Activated CD4-positive, alpha-beta memory T cell treated with anti-CD3 and anti-CD28 coated beads for 36 hours (primary cell): ENCODE results near the gene TERF2IP. TPM values are rescaled to one million over a fixed set of nuclear protein-coding genes. Genes with fewer than 3 reads are reported as not detected.
A peak's percentile ranks its signal among the peaks of the same experiment; 100 is the strongest.

Experiments
- CTCF ChIA-PET: fragments of 350-600 bp; sonication (Branson Sonifier 250); formaldehyde crosslinking; loops from one replicate; lab custom pipeline; 2021; ENCODE audit warnings: antibody characterized with exemption, inconsistent platforms; lab: Charles Lee
- POLR2A ChIA-PET: fragments of 350-600 bp; sonication (Branson Sonifier 250); formaldehyde crosslinking; loops from one replicate; lab custom pipeline; 2021; ENCODE audit warnings: antibody characterized with exemption; lab: Charles Lee
- DNase-seq: peaks from one replicate; pipeline ENCODE4 v3.0.0-alpha.2; 2020
- H3K27ac Mint-ChIP-seq: one replicate; pipeline ENCODE4 v1.8.0; 2021; ENCODE audit warnings: mixed read lengths
- H3K27me3 Mint-ChIP-seq: one replicate; pipeline ENCODE4 v1.8.0; 2021; ENCODE audit warnings: mixed read lengths
- H3K36me3 Mint-ChIP-seq: one replicate; pipeline ENCODE4 v1.8.0; 2021; ENCODE audit warnings: mixed read lengths
- H3K4me1 Mint-ChIP-seq: one replicate; pipeline ENCODE4 v1.8.0; 2021; ENCODE audit warnings: low read depth, mixed read lengths
- H3K4me3 Mint-ChIP-seq: one replicate; pipeline ENCODE4 v1.8.0; 2021; ENCODE audit warnings: mild to moderate bottlenecking, mixed read lengths
- H3K9me3 Mint-ChIP-seq: one replicate; pipeline ENCODE4 v1.8.0; 2021; ENCODE audit warnings: mixed read lengths
- intact Hi-C: fragments of 100-400 bp; cut with micrococcal nuclease; formaldehyde crosslinking; loops from one replicate; pipeline ENCODE4 v1.15.1; 2023
- total RNA-seq, 2 experiments: library from RNA; stranded (reverse); gene quantifications; one replicate each; pipeline ENCODE4 v1.2.3, GENCODE V29; 2021

TERF2IP gene
- total RNA-seq, 2 experiments from 2014 or later: 80.3 to 85.1 TPM

DNA sequence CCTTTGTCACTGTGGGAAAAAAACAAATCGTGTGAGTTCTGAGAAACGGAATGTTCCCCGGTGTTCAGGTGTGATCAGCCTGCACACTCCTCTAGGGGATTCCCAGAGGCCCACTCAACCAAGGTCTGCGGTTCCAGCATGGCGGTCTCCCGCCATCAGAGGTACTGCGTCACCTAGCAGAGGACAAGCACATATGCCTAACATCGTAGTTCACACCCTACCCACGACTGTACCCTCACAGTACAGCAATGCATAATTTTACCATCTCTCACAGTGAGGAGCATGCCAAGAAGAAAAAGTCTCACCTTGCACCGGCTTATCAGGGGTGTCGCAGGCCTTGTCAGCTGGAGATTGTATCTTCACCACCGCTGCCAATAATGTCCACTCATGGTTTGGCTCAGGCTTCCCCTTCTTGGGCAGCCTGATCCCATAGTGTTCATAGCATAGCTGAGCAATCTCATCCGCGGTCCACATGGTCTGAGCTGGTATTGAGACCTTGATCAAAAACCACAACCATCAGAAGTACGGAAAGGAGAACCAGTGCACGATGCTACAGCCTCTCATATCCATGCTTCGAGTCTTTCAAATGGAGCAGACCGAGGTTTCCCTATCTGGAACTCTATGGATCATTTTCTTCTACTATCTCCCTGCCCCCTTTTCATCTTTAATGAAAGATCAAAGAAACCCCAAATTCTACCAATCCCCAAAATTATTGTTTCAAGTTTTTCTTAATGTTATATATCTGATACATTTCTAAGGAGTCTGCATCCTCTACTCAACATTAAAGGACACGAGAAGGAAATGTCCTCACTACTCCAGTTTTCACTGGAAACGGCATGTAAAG, 27.0 kb upstream of the TERF2IP start:
- H3K27me3 Mint-ChIP-seq: no peaks in the 10 kb centered on the region
- peaks cover 56% of the 10 kb centered on the region for H3K4me1 Mint-ChIP-seq
- H3K4me3 Mint-ChIP-seq: peak overlapping the region; percentile 96
- DNase-seq: peak; percentile 72
- intact Hi-C loops: loop anchor here (2.0 kb wide), 1 partner anchor 610 kb away; no protein-coding TSS in a partner anchor
- ChIA-PET CTCF (interaction anchor here (0.5 to 5.1 kb wide), 9 partner anchors 9 to 421 kb away, joined by 3 to 35 read pairs (median 5); partner anchors contain the start of genes KARS1, TERF2IP and TMEM231), POLR2A (interaction anchor here (1.2 to 3.7 kb wide), 3 partner anchors 29 to 187 kb away, joined by 4 to 83 read pairs (median 17); partner anchors contain the start of genes CFDP1, GABARAPL2, KARS1 and TERF2IP)
- no peaks in the 10 kb centered on the region for H3K9me3 Mint-ChIP-seq
- H3K27ac Mint-ChIP-seq: peak overlapping the region; percentile 78
- H3K36me3 Mint-ChIP-seq: peaks cover 42% of the 10 kb centered on the region

DNA sequence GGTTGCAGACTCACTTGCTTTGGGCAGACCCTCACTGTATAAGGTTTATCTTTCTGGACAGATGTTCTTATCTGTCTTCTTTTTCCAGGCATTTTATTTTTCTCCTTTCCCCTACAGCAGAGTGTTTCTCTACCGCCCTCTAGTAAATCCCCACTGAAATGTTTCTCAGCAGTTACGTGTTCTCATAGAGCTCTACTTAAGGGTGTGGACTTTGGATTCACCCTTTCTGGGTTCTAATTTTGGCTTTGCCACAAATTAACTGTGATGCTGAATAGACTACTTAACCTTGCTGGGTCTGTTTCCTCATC, 26.4 kb upstream of the TERF2IP start:
- peak overlapping the region; percentile 96 for H3K4me3 Mint-ChIP-seq
- intact Hi-C loops: loop anchor here (2.0 kb wide), 1 partner anchor 610 kb away; no protein-coding TSS in a partner anchor
- CTCF ChIA-PET: interaction anchor here (0.7 to 5.1 kb wide), 13 partner anchors 9 to 422 kb away, joined by 3 to 35 read pairs (median 5); partner anchors contain the start of genes GABARAPL2, KARS1, TERF2IP and TMEM231
- peak overlapping the region; percentile 78 for H3K27ac Mint-ChIP-seq
- DNase-seq: no peak
- peaks cover 50% of the 10 kb centered on the region for H3K4me1 Mint-ChIP-seq
- POLR2A ChIA-PET: interaction anchor here (1.1 to 3.7 kb wide), 5 partner anchors 8 to 187 kb away, joined by 3 to 83 read pairs (median 4); partner anchors contain the start of genes CFDP1, GABARAPL2, KARS1 and TERF2IP
- no peaks in the 10 kb centered on the region for H3K9me3 Mint-ChIP-seq
- H3K36me3 Mint-ChIP-seq: peaks cover 43% of the 10 kb centered on the region
- no peaks in the 10 kb centered on the region for H3K27me3 Mint-ChIP-seq

- DNase-seq: peak; percentile 99
- Mint-ChIP-seq H3K4me1 (peaks cover 52% of the 10 kb centered on the region), H3K36me3 (peaks cover 54% of the 10 kb centered on the region), H3K9me3 (no peaks in the 10 kb centered on the region), H3K27ac (peak within 1 kb of the TSS; percentile 97), H3K27me3 (no peaks in the 10 kb centered on the region), H3K4me3 (peak within 1 kb of the TSS; percentile 96)
- intact Hi-C loops: loop anchor here (1.0 kb wide), 8 partner anchors 11 to 190 kb away; partner anchors contain the start of genes CFDP1, GABARAPL2, KARS1 and TERF2IP
- ChIA-PET POLR2A (interaction anchor here (0.8 to 3.7 kb wide), 8 partner anchors 15 to 189 kb away, joined by 4 to 83 read pairs (median 6); partner anchors contain the start of genes GABARAPL2, KARS1 and TERF2IP), CTCF (interaction anchor here (0.5 to 5.1 kb wide), 10 partner anchors 7 to 189 kb away, joined by 3 to 35 read pairs (median 4); partner anchors contain the start of genes GABARAPL2, KARS1, TERF2IP and TMEM170A)
These were observed 24.6 kb upstream of the TERF2IP start, which contains the start of gene ADAT1 for GRCh38 chr16:75622761-75623605. Gene ADAT1 (minus strand): TSS chr16:75623281. CDS start chr16:75620799, 2,482 bp downstream.

GRCh38 chr16:75624921-75625334, 22.6 kb upstream of the TERF2IP start:
- Mint-ChIP-seq H3K9me3 (no peaks in the 10 kb centered on the region), H3K4me3 (no peak overlapping the region), H3K27me3 (no peaks in the 10 kb centered on the region), H3K36me3 (peaks cover 57% of the 10 kb centered on the region), H3K4me1 (peaks cover 58% of the 10 kb centered on the region), H3K27ac (peak overlapping the region; percentile 25)
- no peak for DNase-seq
- ChIA-PET POLR2A (no interaction called here), CTCF (no interaction called here)
- intact Hi-C loops: no loop called here

DNA sequence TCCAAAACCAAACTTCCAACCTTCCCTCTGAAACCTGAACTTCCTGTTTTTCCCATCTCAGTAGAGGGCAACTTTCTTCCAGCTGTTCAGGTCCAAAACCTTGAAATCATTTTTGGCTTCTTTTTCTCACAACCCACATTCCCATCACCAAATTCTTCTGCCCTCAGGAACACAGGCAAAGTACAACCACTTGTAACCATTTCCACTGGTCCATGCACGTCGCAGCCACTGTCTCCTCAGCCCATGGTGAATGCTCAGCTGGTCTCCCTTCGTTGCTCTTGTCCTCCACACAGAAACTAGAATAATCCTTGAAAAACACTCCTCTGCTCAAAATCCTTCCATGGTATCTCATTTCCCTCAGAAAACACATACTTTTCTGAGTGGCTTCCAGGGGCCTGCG, 20.8 kb upstream of the TERF2IP start:
- H3K4me1 Mint-ChIP-seq: peaks cover 39% of the 10 kb centered on the region
- H3K9me3 Mint-ChIP-seq: no peaks in the 10 kb centered on the region
- H3K27me3 Mint-ChIP-seq: no peaks in the 10 kb centered on the region
- ChIA-PET CTCF (interaction anchor here (0.8 kb wide), 1 partner anchor 18 kb away, joined by 3 read pairs; no protein-coding TSS in a partner anchor), POLR2A (interaction anchor here (2.5 kb wide), 1 partner anchor 21 kb away, joined by 8 read pairs; the partner anchor contains the start of genes KARS1 and TERF2IP)
- H3K27ac Mint-ChIP-seq: peak overlapping the region; percentile 73
- intact Hi-C loops: no loop called here
- DNase-seq: no peak
- H3K36me3 Mint-ChIP-seq: peaks cover 64% of the 10 kb centered on the region
- H3K4me3 Mint-ChIP-seq: no peak overlapping the region

GRCh38 chr16:75627851-75628250, 19.7 kb upstream of the TERF2IP start:
- ChIA-PET POLR2A (interaction anchor here (1.0 to 2.5 kb wide), 2 partner anchors 12 to 20 kb away, joined by 3 to 8 read pairs; partner anchors contain the start of genes KARS1 and TERF2IP), CTCF (no interaction called here)
- Mint-ChIP-seq H3K9me3 (no peaks in the 10 kb centered on the region), H3K4me3 (no peak overlapping the region), H3K27ac (peak overlapping the region; percentile 79), H3K36me3 (peaks cover 69% of the 10 kb centered on the region), H3K4me1 (peaks cover 32% of the 10 kb centered on the region), H3K27me3 (no peaks in the 10 kb centered on the region)
- intact Hi-C loops: no loop called here
- no peak for DNase-seq

DNA sequence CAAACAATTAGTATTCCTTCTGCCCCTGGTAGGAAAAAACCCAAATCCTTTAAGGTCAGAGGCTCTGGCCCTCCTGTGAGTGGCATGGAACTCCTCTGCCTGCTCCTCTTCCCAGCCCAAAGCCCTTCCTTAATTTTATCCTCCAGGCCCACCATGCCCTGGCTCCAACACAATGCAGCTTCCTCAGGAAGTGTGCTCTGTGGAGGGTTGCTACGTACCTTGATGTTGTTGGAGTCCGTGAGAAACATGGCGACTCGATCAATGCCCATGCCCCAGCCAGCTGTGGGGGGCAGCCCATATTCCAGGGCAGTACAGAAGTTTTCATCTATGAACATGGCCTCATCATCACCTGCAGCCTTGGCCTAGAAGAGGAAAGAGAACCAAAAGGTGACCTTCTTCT, 19.2 kb upstream of the TERF2IP start:
- H3K4me1 Mint-ChIP-seq: peaks cover 32% of the 10 kb centered on the region
- DNase-seq: no peak
- peaks cover 72% of the 10 kb centered on the region for H3K36me3 Mint-ChIP-seq
- no peaks in the 10 kb centered on the region for H3K27me3 Mint-ChIP-seq
- peak overlapping the region; percentile 79 for H3K27ac Mint-ChIP-seq
- ChIA-PET CTCF (no interaction called here), POLR2A (interaction anchor here (1.0 to 2.5 kb wide), 2 partner anchors 12 to 19 kb away, joined by 3 to 8 read pairs; partner anchors contain the start of genes KARS1 and TERF2IP)
- H3K4me3 Mint-ChIP-seq: no peak overlapping the region
- no peaks in the 10 kb centered on the region for H3K9me3 Mint-ChIP-seq
- intact Hi-C loops: no loop called here

- ChIA-PET CTCF (no interaction called here), POLR2A (no interaction called here)
- Mint-ChIP-seq H3K27ac (peak overlapping the region; percentile 59), H3K4me1 (peaks cover 32% of the 10 kb centered on the region), H3K27me3 (no peaks in the 10 kb centered on the region), H3K36me3 (peaks cover 79% of the 10 kb centered on the region), H3K9me3 (no peaks in the 10 kb centered on the region), H3K4me3 (no peak overlapping the region)
- DNase-seq: no peak
- intact Hi-C loops: no loop called here
These were observed 18.4 kb upstream of the TERF2IP start for GRCh38 chr16:75629132-75629531.

- intact Hi-C loops: no loop called here
- Mint-ChIP-seq H3K4me1 (peaks cover 29% of the 10 kb centered on the region), H3K27me3 (no peaks in the 10 kb centered on the region), H3K36me3 (peaks cover 76% of the 10 kb centered on the region), H3K4me3 (no peak overlapping the region), H3K9me3 (no peaks in the 10 kb centered on the region), H3K27ac (no peak overlapping the region)
- ChIA-PET POLR2A (interaction anchor here (1.4 to 3.2 kb wide), 2 partner anchors 11 to 18 kb away, joined by 5 to 11 read pairs; partner anchors contain the start of genes KARS1 and TERF2IP), CTCF (interaction anchor here (2.0 kb wide), 1 partner anchor 8 kb away, joined by 6 read pairs; no protein-coding TSS in a partner anchor)
- no peak for DNase-seq
These were observed 17.5 kb upstream of the TERF2IP start for GRCh38 chr16:75630052-75630451.

GRCh38 chr16:75632857-75633256, 14.7 kb upstream of the TERF2IP start:
- Mint-ChIP-seq H3K9me3 (no peaks in the 10 kb centered on the region), H3K4me1 (peaks cover 22% of the 10 kb centered on the region), H3K36me3 (peaks cover 75% of the 10 kb centered on the region), H3K27me3 (no peaks in the 10 kb centered on the region), H3K27ac (no peak overlapping the region), H3K4me3 (no peak overlapping the region)
- intact Hi-C loops: no loop called here
- ChIA-PET CTCF (interaction anchor here (0.9 kb wide), 1 partner anchor 9 kb away, joined by 3 read pairs; no protein-coding TSS in a partner anchor), POLR2A (interaction anchor here (3.2 kb wide), 1 partner anchor 15 kb away, joined by 11 read pairs; the partner anchor contains the start of genes KARS1 and TERF2IP)
- DNase-seq: no peak

GRCh38 chr16:75635036-75635435, 12.5 kb upstream of the TERF2IP start:
- H3K27me3 Mint-ChIP-seq: no peaks in the 10 kb centered on the region
- intact Hi-C loops: no loop called here
- peaks cover 70% of the 10 kb centered on the region for H3K36me3 Mint-ChIP-seq
- POLR2A ChIA-PET: no interaction called here
- H3K4me3 Mint-ChIP-seq: no peak overlapping the region
- no peaks in the 10 kb centered on the region for H3K9me3 Mint-ChIP-seq
- peaks cover 5% of the 10 kb centered on the region for H3K4me1 Mint-ChIP-seq
- CTCF ChIA-PET: no interaction called here
- no peak for DNase-seq
- H3K27ac Mint-ChIP-seq: no peak overlapping the region
